Small intestine (tissue), 7 donors: Measurements from ENCODE around the gene GGT7. TPM values are rescaled to one million over a fixed set of nuclear protein-coding genes. Genes with fewer than 3 reads are reported as not detected.
"Not testable (repeated sequence)": the region's sequence is repeated elsewhere in the genome, so short reads cannot be mapped to it uniquely, and the experiment has no call there.

Experiments
- DNase-seq, 2 donors: peaks; one replicate each; pipeline versions ENCODE4 v3.0.0 to v3.0.0-alpha.2; 2013
- FAIRE-seq: peaks from 2 replicates; lab custom pipeline; 2012; peaks lifted over from hg19 to GRCh38; lab: Jason Lieb, UNC
- H3K27ac ChIP-seq, 3 donors: one replicate each; pipeline ENCODE4 v1.5.1; 2013; ENCODE audit warnings: low read length in 2 of 3, mild to moderate bottlenecking in 2 of 3, control low read depth in 1 of 3, inconsistent platforms in 1 of 3, low read depth in 1 of 3, moderate library complexity in 1 of 3
- H3K27me3 ChIP-seq, 3 donors: one replicate each; pipeline ENCODE4 v1.6.1; 2013; ENCODE audit warnings: low read length in 3 of 3, inconsistent platforms in 1 of 3; ENCODE audit not compliant: control insufficient read depth in 3 of 3, insufficient read depth in 3 of 3
- H3K36me3 ChIP-seq, 3 donors: one replicate each; pipeline ENCODE4 v1.6.1; 2013; ENCODE audit warnings: low read length in 3 of 3, inconsistent platforms in 1 of 3, low read depth in 1 of 3, mild to moderate bottlenecking in 1 of 3, moderate library complexity in 1 of 3; ENCODE audit not compliant: control insufficient read depth in 3 of 3, insufficient read depth in 2 of 3
- H3K4me1 ChIP-seq, 3 donors: one replicate each; pipeline ENCODE4 v1.6.1; 2013; ENCODE audit warnings: low read length in 2 of 3, inconsistent platforms in 1 of 3, low read depth in 1 of 3, mild to moderate bottlenecking in 1 of 3, moderate library complexity in 1 of 3; ENCODE audit not compliant: control insufficient read depth in 3 of 3, insufficient read depth in 2 of 3
- H3K4me3 ChIP-seq, 3 donors: one replicate each; pipeline ENCODE4 v1.5.1; 2013; ENCODE audit warnings: low read length in 3 of 3, control low read depth in 1 of 3, inconsistent platforms in 1 of 3, low read depth in 1 of 3, mild to moderate bottlenecking in 1 of 3, moderate library complexity in 1 of 3
- H3K9me3 ChIP-seq, 2 donors: one replicate each; pipeline ENCODE4 v1.6.1; 2013; ENCODE audit warnings: low read depth in 1 of 2, low read length in 1 of 2; ENCODE audit not compliant: control insufficient read depth in 2 of 2, insufficient read depth in 1 of 2
- WGBS, 3 donors: extraction: QIAGEN DNeasy Blood & Tissue Kit; methylation state at CpG; one replicate each; pipeline ENCODE4 v1.1.7; 2013; 5-methylcytosine and 5-hydroxymethylcytosine counted together
- polyA plus RNA-seq, 4 donors: library from polyadenylated mRNA; stranded (reverse) in 3 of 4; unstranded in 1 of 4; fragments of 200-250 nt in 3 of 4; fragments of 120-200 nt in 1 of 4; gene quantifications; one replicate each; pipeline versions ENCODE4 v1.2.1 to v1.2.3, GENCODE V29; 2013
- donor health status: healthy with polysubstance abuse.
- donor health status: control.
- donor health status: control.
- donor health status: Bipolar disorder and iron deficiency.
- donor health status: healthy.

Gene GGT7
- polyA plus RNA-seq, 4 donors, result 5.3 to 14.5 (median 10.9) TPM

DNA sequence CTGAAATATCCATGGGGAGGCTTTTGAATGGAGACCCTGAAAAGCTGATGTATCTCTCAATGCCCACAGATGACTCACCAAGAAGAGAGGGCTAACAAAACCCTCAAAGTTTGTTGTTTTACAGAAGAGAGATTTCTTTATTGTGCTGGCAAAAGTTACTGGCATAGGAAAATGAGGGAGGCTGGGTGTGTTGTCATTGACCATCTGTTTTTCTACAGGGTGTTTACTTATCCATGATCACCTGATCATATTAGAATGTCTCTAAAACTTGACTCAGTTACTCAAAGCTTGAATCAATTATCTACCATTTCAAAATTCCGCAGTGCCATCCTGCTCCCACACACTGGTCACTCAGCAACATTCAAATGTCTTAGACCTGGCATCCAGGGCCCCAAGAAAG lies 57.0 kb downstream of the GGT7 start:
- DNase-seq, result no peak
- peaks cover 0 to 3% of the 10 kb centered on the region in 2 donors for H3K9me3 ChIP-seq
- H3K36me3 ChIP-seq, result peaks cover 0 to 5% (median 0%) of the 10 kb centered on the region in 3 donors
- no peak overlapping the region for H3K4me3 ChIP-seq
- no peaks in the 10 kb centered on the region for H3K27me3 ChIP-seq
- H3K27ac ChIP-seq, result no peak overlapping the region
- WGBS, 3 donors, result 89 to 100% (median 94%) methylated on average over 1 of the region's 1 CpG
- no peak for FAIRE-seq
- peaks cover 0 to 2% (median 0%) of the 10 kb centered on the region in 3 donors for H3K4me1 ChIP-seq

DNA sequence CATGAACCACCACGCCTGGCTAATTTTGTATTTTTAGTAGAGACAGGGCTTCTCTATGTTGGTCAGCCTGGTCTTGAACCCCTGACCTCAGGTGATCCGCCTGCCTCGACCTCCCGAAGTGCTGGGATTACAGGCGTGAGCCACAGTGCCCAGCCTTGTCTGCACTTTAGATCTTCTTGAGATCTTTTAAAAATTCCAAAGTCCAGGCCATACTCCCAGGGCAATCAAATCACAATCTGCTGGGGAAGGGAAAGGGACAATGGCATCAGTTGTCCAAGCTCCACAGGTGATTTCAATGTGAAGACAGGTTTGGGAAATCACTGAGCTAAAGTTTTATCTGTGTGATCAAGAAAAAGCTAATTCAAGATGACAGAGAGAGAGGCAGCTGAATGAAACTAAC lies 64.1 kb downstream of the GGT7 start:
- 56 to 87% (median 68%) methylated on average over 5 of the region's 5 CpGs for WGBS, 3 donors
- Histone ChIP-seq H3K27me3 (no peaks in the 10 kb centered on the region), H3K4me1 (peaks cover 0 to 6% (median 4%) of the 10 kb centered on the region in 3 donors), H3K27ac (no peak overlapping the region), H3K36me3 (peaks cover 0 to 7% (median 2%) of the 10 kb centered on the region in 3 donors), H3K4me3 (no peak overlapping the region), H3K9me3 (no peaks in the 10 kb centered on the region)
- FAIRE-seq (no peak), DNase-seq (peak in 1 of 2 donors; percentile 46)

DNA sequence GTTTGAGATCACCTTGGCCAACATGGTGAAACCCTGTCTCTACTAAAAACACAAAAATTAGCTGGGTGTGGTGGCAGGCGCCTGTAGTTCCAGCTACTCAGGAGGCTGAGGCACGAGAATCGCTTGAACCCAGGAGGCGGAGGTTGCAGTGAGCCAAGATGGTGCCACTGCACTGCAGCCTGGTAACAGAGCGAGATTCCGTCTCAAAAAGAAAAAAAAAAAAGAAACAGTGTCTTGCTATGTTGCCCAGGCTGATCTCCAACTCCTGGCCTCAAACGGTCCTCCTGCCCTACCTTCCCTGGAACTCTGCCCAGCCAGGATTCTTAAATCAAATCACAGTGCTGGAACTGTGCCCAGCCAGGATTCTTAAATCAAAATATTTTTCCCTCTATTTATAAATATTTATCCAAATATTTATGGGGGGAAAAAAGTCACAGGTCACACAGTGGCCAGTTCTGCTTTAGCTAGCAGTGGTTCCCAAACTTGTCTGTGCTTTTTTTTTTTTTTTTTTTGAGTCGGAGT lies 64.7 kb downstream of the GGT7 start:
- peak in 1 of 2 donors; percentile 36 for DNase-seq
- not testable (repeated sequence) for H3K27ac ChIP-seq, H3K4me1 ChIP-seq, H3K27me3 ChIP-seq, H3K9me3 ChIP-seq, FAIRE-seq, H3K4me3 ChIP-seq
- WGBS, 3 donors, result 78 to 87% (median 80%) methylated on average over 8 of the region's 8 CpGs
- peaks cover 0 to 11% (median 2%) of the 10 kb centered on the region in 3 donors for H3K36me3 ChIP-seq

DNA sequence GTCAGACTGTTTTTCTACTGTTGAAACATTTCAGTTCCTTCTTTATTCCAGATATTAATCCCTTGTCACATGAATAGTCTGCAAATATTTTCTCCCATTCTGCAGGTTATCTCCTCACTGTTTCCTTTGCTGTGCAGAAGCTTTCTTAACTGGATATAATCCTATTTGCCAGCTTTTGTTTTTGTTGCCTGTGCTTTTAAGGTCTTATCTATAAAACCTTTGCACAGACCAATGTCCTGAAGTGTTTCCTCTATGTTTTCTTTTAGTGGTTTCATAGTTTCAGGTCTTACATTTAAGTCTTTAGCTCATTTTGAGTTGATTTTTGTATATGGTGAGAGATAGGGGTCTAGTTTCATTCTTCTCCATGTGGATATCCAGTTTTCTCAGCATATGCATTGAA lies 66.4 kb downstream of the GGT7 start:
- peaks cover 0 to 19% (median 2%) of the 10 kb centered on the region in 3 donors for H3K36me3 ChIP-seq
- H3K9me3 ChIP-seq, result no peaks in the 10 kb centered on the region
- H3K27me3 ChIP-seq, result no peaks in the 10 kb centered on the region
- DNase-seq (peak in 1 of 2 donors; percentile 17), FAIRE-seq (no peak)
- H3K4me1 ChIP-seq, result peaks cover 0 to 6% (median 4%) of the 10 kb centered on the region in 3 donors
- H3K4me3 ChIP-seq, result no peak overlapping the region
- H3K27ac ChIP-seq, result no peak overlapping the region

DNA sequence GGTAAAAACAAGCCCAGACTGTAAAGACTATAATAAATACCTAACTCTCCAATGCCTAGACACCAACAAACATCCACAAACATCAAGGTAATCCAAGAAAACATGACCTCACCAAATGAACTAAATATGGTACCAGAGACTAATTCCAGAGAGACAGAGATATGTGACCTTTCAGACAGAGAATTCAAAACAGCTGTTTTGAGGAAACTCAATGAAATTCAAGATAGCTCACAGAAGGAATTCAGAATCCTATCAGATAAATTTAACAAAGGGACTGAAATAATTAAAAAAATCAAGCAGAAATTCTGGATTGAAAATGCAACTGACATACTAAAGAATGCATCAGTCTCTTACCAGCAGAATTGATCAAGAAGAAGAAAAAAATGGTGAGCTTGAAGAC lies 73.8 kb downstream of the GGT7 start:
- FAIRE-seq, result no peak
- Histone ChIP-seq H3K27me3 (no peaks in the 10 kb centered on the region), H3K4me3 (no peak overlapping the region), H3K9me3 (peaks cover 0 to 9% of the 10 kb centered on the region in 2 donors), H3K36me3 (peaks cover 0 to 35% (median 0%) of the 10 kb centered on the region in 3 donors), H3K4me1 (no peaks in the 10 kb centered on the region), H3K27ac (no peak overlapping the region)
- DNase-seq, result no peak

DNA sequence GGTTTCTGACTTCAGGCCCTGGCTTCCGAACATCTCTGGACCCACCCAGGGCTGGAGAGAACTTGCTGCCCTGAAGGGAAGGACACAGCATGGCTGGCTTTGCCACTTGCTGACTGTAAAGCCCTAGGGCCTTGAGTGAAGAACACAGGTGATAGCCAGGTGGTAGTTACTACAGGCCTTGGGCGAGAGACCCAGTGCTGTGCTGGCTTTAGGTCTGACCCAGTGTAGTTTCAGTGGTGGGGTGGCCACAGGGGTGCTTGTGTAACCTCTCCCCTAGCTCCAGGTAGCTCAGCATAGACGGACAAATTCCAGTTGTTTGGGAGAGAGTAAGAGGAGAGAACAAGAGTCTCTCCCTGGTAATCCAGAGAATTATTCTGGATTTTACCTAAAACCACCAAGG lies 74.3 kb downstream of the GGT7 start:
- FAIRE-seq, result no peak
- Histone ChIP-seq H3K27ac (no peak overlapping the region), H3K9me3 (peaks cover 0 to 9% of the 10 kb centered on the region in 2 donors), H3K27me3 (no peaks in the 10 kb centered on the region), H3K4me1 (no peaks in the 10 kb centered on the region), H3K4me3 (no peak overlapping the region), H3K36me3 (peaks cover 0 to 32% (median 0%) of the 10 kb centered on the region in 3 donors)
- 62 to 67% (median 64%) methylated on average over 3 of the region's 3 CpGs for WGBS, 3 donors
- DNase-seq, result no peak

DNA sequence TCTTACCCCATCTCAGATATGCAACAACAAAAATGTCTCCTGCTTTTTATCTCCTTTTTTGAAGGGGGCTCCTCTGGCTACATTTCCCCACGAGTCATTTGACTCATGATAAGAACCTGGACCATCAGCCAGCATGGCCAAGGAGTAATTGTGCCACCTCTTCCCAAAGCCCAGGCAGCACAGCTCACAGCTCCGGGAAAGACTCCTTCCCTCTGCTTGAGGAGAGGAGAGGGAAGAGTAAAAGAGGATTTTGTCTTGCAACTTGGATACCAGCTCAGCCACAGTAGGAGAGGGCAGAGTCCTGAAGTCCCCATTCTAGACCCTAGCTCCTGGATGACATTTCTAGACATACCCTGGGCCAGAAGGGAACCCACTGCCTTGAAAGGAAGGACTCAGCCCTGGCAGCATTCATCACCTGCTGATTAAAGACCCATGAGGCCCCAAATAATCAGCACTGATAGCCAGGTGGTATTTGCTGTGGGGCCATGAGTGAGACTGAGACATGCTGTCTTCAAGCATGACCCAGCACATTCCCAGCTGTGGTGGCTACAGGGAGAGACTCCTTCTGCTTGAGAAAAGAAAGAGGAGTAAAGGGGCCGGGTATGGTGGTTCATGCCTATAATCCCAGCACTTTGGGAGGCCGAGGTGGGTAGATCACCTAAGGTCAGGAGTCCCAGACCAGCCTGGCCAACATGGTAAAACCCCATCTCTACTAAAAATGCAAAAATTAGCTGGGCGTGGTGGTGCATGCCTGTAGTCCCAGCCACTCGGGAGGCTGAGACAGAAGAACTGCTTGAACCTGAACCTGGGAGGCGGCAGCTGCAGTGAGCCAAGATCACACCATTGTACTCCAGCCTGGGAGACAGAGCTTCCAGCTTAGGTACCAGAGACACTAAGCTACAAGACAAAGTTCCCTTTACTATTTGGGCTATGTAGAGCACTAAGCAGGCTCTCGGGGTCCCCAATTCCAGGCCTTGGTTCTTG lies 75.4 kb downstream of the GGT7 start:
- Histone ChIP-seq H3K9me3 (peaks cover 0 to 9% of the 10 kb centered on the region in 2 donors), H3K36me3 (peaks cover 0 to 25% (median 0%) of the 10 kb centered on the region in 3 donors), H3K4me1 (no peaks in the 10 kb centered on the region), H3K27ac (no peak overlapping the region), H3K4me3 (no peak overlapping the region), H3K27me3 (no peaks in the 10 kb centered on the region)
- DNase-seq (no peak), FAIRE-seq (no peak)
- WGBS, 3 donors, result 90 to 96% (median 93%) methylated on average over 8 of the region's 8 CpGs
